B cell (primary cell): Measurements from ENCODE around the gene HSP90AB1.

Experiments used
- EZH2 ChIP-seq: IDR thresholded peaks from 2 replicates; pipeline ENCODE4 v1.6.1; 2012; ENCODE audit warnings: borderline replicate concordance, low read depth, mild to moderate bottlenecking, moderate library complexity, low read length; ENCODE audit not compliant: insufficient read depth, poor library complexity, severe bottlenecking
- TF ChIP-seq, protein P1 (sequence below): fragments of 200-600 bp; IDR thresholded peaks from one replicate; pipeline ENCODE4 v1.8.0; 2022; ENCODE audit warnings: antibody characterized with exemption, mild to moderate bottlenecking

DNA sequence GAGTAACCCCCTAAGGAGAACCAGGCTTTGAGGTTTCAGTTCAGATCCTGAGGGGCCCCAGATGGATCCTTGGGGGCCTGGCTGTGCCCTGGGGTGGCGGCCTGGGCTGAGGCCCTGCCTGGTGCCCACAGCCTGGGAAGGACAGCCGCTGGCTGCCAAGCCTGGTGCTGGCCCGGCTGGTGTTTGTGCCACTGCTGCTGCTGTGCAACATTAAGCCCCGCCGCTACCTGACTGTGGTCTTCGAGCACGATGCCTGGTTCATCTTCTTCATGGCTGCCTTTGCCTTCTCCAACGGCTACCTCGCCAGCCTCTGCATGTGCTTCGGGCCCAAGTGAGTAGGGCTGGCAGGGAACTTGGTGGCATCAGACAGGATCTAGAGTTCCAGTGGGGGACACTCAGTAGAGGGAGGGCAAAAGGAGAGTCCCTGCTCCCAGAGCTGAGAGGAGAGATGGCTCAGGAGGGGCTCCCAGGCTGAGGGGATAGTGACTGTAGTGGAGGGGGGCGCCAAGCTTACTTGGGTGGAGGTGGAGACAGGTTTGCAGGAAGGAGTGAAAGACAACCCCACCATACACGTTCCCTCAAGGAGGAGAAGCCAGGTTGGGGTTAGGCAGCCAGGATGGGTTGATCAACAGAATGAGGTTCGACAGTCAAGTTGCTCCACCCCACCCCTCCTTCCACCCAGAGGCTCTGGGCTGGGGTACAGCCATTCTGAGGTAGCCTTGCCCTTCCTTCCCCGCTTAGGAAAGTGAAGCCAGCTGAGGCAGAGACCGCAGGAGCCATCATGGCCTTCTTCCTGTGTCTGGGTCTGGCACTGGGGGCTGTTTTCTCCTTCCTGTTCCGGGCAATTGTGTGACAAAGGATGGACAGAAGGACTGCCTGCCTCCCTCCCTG lies 14.0 kb upstream of the HSP90AB1 start:
- TF ChIP-seq, protein P1, sequence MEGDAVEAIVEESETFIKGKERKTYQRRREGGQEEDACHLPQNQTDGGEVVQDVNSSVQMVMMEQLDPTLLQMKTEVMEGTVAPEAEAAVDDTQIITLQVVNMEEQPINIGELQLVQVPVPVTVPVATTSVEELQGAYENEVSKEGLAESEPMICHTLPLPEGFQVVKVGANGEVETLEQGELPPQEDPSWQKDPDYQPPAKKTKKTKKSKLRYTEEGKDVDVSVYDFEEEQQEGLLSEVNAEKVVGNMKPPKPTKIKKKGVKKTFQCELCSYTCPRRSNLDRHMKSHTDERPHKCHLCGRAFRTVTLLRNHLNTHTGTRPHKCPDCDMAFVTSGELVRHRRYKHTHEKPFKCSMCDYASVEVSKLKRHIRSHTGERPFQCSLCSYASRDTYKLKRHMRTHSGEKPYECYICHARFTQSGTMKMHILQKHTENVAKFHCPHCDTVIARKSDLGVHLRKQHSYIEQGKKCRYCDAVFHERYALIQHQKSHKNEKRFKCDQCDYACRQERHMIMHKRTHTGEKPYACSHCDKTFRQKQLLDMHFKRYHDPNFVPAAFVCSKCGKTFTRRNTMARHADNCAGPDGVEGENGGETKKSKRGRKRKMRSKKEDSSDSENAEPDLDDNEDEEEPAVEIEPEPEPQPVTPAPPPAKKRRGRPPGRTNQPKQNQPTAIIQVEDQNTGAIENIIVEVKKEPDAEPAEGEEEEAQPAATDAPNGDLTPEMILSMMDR = no peak
- TF ChIP-seq EZH2 = no peak
